Endodermal cell (in vitro differentiated cells): ENCODE measurements around the gene ZDHHC5. TPM values are rescaled to one million over a fixed set of nuclear protein-coding genes. Genes with fewer than 3 reads are reported as not detected.

Experiments
- DNase-seq: peaks from one replicate; pipeline ENCODE4 v3.0.0-alpha.2; 2017
- H3K27ac ChIP-seq: 2 replicates; pipeline ENCODE4 v1.5.1; 2013; ENCODE audit warnings: mild to moderate bottlenecking, low read depth, low read length, moderate library complexity
- H3K27me3 ChIP-seq: 2 replicates; pipeline ENCODE4 v1.6.1; 2013; ENCODE audit warnings: mild to moderate bottlenecking, low read length, moderate library complexity; ENCODE audit not compliant: insufficient read depth, control insufficient read depth, poor library complexity, severe bottlenecking
- H3K36me3 ChIP-seq: 2 replicates; pipeline ENCODE4 v1.7.0; 2013; ENCODE audit warnings: mild to moderate bottlenecking, low read length, moderate library complexity; ENCODE audit not compliant: control insufficient read depth, insufficient read depth
- H3K4me1 ChIP-seq: one replicate; pipeline ENCODE4 v1.7.0; 2013; ENCODE audit warnings: low read length; ENCODE audit not compliant: control insufficient read depth, insufficient read depth
- H3K4me3 ChIP-seq: 2 replicates; pipeline ENCODE4 v1.5.1; 2013; ENCODE audit warnings: mild to moderate bottlenecking, low read length, moderate library complexity
- H3K9ac ChIP-seq: 2 replicates; pipeline ENCODE4 v1.6.1; 2013; ENCODE audit warnings: mild to moderate bottlenecking, low read length, moderate library complexity; ENCODE audit not compliant: poor library complexity, severe bottlenecking; ENCODE audit errors: extremely low read depth
- H3K9me3 ChIP-seq: 2 replicates; pipeline ENCODE4 v1.6.1; 2013; ENCODE audit warnings: mild to moderate bottlenecking, low read length, moderate library complexity; ENCODE audit not compliant: control insufficient read depth
- H3K27ac Mint-ChIP-seq: 2 replicates; pipeline ENCODE4 v1.8.0; 2020; ENCODE audit warnings: mixed read lengths
- H3K27me3 Mint-ChIP-seq: 2 replicates; pipeline ENCODE4 v1.8.0; 2021; ENCODE audit warnings: mild to moderate bottlenecking, mixed read lengths; ENCODE audit not compliant: insufficient read depth
- H3K36me3 Mint-ChIP-seq: 2 replicates; pipeline ENCODE4 v1.8.0; 2020; ENCODE audit warnings: low read depth, mixed read lengths
- H3K4me1 Mint-ChIP-seq: 2 replicates; pipeline ENCODE4 v1.8.0; 2020; ENCODE audit warnings: mixed read lengths
- H3K4me3 Mint-ChIP-seq: 2 replicates; pipeline ENCODE4 v1.8.0; 2020; ENCODE audit warnings: mild to moderate bottlenecking, moderate library complexity, mixed read lengths
- H3K9me3 Mint-ChIP-seq: 2 replicates; pipeline ENCODE4 v1.8.0; 2020; ENCODE audit warnings: mild to moderate bottlenecking, mixed read lengths
- WGBS, 2 experiments: methylation state at CpG; one replicate each; pipeline versions ENCODE4 v1.1.5 to v1.1.7; 2013; ENCODE audit warnings: missing lambda C conversion rate in 2 of 2, mixed read lengths in 1 of 2; ENCODE audit not compliant: insufficient coverage in 1 of 2, insufficient read length in 1 of 2; 5-methylcytosine and 5-hydroxymethylcytosine counted together
- total RNA-seq, 2 donors: library from RNA; stranded (reverse); fragmentation: NEBNext Ultra II Directional in 1 of 2; extraction: Animal tissue kit (Norgen Biotek cat#: 25700) in 1 of 2; gene quantifications; 2 replicates in 1 of 2; 3 replicates in 1 of 2; pipeline ENCODE4 v1.2.1, GENCODE V29; 2021
- TF ChIP-seq, protein P1 (sequence below): fragments of 200-600 bp; sonication (generic); conservative IDR thresholded peaks from 2 replicates; pipeline ENCODE4 v1.5.0; 2021; ENCODE audit warnings: antibody characterized with exemption, mild to moderate bottlenecking

Gene ZDHHC5
- total RNA-seq, 2 donors from 2014 or later: 70.7 to 77.1 TPM

DNA sequence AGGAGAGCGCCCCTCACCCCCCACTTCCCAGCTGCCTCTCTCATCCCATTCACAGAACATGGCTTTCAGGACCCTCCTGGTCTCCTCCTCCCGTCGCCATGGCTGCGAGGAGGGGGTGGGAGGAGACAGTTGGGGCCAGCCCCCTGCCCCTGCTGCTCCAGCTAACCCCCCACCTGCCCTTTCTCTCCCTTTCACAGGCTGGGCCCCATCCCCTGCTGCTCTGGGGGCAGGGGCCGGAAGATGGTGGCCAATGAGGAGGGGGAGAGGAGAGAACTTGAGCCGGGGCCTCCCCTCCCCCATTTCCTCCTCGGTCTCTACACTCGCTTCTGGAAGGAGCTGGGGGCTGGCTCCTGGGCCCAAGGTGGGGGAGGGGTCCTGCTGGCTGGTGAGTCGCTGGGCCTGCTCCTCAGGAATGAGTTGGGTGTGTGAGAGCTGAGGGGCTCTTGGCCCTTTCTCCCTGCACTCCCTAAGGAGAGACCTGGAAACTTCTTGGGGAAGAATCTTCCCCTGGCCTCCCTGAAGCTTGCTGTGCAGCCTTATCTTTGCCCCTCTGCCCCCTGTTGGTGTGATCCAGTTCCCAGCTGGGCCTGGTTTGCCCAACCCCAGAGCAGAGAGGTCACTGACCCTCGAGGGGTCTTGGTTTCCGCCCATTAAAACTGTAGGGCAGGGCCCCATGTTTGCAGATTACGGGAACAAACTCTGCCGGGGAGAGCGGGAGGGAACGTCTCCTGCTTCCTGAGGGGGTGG lies 28.4 kb upstream of the ZDHHC5 start:
- Mint-ChIP-seq H3K9me3 (no peaks in the 10 kb centered on the region), H3K36me3 (peaks cover 39% of the 10 kb centered on the region), H3K27ac (peak overlapping the region; percentile 98), H3K4me3 (peak overlapping the region; percentile 100), H3K4me1 (peaks cover 36% of the 10 kb centered on the region), H3K27me3 (peaks cover 5% of the 10 kb centered on the region)
- H3K4me1 ChIP-seq: peaks cover 7% of the 10 kb centered on the region
- DNase-seq: peak; percentile 99
- H3K36me3 ChIP-seq: peaks cover 37% of the 10 kb centered on the region
- H3K4me3 ChIP-seq: peak overlapping the region; percentile 91
- peak overlapping the region; percentile 99 for H3K9ac ChIP-seq
- H3K9me3 ChIP-seq: no peaks in the 10 kb centered on the region
- peak overlapping the region; percentile 99 for H3K27ac ChIP-seq
- TF ChIP-seq, protein P1, sequence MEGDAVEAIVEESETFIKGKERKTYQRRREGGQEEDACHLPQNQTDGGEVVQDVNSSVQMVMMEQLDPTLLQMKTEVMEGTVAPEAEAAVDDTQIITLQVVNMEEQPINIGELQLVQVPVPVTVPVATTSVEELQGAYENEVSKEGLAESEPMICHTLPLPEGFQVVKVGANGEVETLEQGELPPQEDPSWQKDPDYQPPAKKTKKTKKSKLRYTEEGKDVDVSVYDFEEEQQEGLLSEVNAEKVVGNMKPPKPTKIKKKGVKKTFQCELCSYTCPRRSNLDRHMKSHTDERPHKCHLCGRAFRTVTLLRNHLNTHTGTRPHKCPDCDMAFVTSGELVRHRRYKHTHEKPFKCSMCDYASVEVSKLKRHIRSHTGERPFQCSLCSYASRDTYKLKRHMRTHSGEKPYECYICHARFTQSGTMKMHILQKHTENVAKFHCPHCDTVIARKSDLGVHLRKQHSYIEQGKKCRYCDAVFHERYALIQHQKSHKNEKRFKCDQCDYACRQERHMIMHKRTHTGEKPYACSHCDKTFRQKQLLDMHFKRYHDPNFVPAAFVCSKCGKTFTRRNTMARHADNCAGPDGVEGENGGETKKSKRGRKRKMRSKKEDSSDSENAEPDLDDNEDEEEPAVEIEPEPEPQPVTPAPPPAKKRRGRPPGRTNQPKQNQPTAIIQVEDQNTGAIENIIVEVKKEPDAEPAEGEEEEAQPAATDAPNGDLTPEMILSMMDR: peak; percentile 37
- H3K27me3 ChIP-seq: no peaks in the 10 kb centered on the region
- WGBS, 2 experiments: 0% methylated on average over 12 of the region's 15 CpGs; no CpG with 5 or more reads in 1 of the 2 experiments

- Histone ChIP-seq H3K27me3 (no peaks in the 10 kb centered on the region), H3K9ac (peak overlapping the region; percentile 99), H3K27ac (peak overlapping the region; percentile 99), H3K4me3 (peak overlapping the region; percentile 91), H3K9me3 (no peaks in the 10 kb centered on the region), H3K4me1 (peaks cover 9% of the 10 kb centered on the region), H3K36me3 (peaks cover 38% of the 10 kb centered on the region)
- Mint-ChIP-seq H3K36me3 (peaks cover 39% of the 10 kb centered on the region), H3K27ac (peak overlapping the region; percentile 98), H3K27me3 (no peaks in the 10 kb centered on the region), H3K4me3 (peak overlapping the region; percentile 100), H3K4me1 (peaks cover 39% of the 10 kb centered on the region), H3K9me3 (no peaks in the 10 kb centered on the region)
- TF ChIP-seq, protein P1: no peak
- 0 to 14% methylated on average over 3 to 9 of the region's 9 CpGs for WGBS, 2 experiments
- peak; percentile 52 for DNase-seq
These were observed 27.7 kb upstream of the ZDHHC5 start for GRCh38 chr11:57640068-57640800.

DNA sequence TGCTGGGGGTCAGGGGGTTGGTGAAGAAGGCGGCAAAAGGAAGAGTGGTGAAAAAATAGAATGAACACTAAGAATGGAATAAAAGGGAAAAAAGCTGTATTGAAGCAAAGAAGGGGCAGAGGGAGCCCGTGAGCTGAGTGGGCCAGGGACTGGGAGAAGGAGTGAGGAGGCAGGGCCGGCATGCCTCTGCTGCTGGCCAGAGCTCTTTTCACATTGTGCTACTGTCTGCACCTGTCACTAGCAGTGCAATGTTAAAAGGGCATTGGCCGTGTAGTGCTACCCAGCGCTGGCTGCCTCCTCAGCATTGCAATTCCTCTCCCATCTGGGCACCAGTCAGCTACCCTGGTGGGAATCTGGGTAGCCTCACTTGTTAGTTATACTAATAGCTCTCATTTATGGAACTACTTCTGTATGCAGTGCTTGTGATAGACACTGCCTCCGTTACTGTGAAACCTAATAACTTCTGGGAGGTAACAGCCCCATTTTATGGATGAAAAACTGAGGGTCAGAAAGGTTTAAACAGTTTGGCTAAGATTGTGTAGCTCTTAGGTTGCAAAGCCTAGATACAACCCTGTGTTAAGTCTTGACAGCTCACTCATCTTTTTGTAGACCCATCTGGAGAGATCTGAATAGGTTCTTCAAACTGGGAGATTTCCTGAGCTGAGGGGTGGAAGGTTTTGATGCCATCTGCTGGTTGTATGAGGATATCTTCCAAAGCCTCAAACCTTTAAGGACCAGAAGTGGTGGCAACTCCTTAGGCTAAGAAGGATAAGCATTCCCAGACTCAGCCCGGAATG lies 26.7 kb upstream of the ZDHHC5 start:
- Histone ChIP-seq H3K9me3 (no peaks in the 10 kb centered on the region), H3K27me3 (no peaks in the 10 kb centered on the region), H3K9ac (no peak overlapping the region), H3K4me1 (peaks cover 19% of the 10 kb centered on the region), H3K4me3 (peak overlapping the region; percentile 91), H3K36me3 (peaks cover 46% of the 10 kb centered on the region), H3K27ac (peak overlapping the region; percentile 33)
- peak overlapping the region; percentile 98 for H3K27ac Mint-ChIP-seq
- 57 to 66% methylated on average over 7 of the region's 7 CpGs for WGBS, 2 experiments
- H3K4me3 Mint-ChIP-seq: peak overlapping the region; percentile 100
- H3K27me3 Mint-ChIP-seq: no peaks in the 10 kb centered on the region
- DNase-seq: peak; percentile 72
- peaks cover 40% of the 10 kb centered on the region for H3K36me3 Mint-ChIP-seq
- H3K9me3 Mint-ChIP-seq: no peaks in the 10 kb centered on the region
- H3K4me1 Mint-ChIP-seq: peaks cover 47% of the 10 kb centered on the region
- TF ChIP-seq, protein P1: peak; percentile 70
